Gastroesophageal sphincter (tissue), 4 donors: ENCODE measurements around the gene CATSPERE. TPM values are rescaled to one million over a fixed set of nuclear protein-coding genes. Genes with fewer than 3 reads are reported as not detected.

Experiments used
- ATAC-seq: fragments of 150-250 bp; one replicate; pipeline ENCODE4 v1.9.1; 2016; ENCODE audit warnings: mild to moderate bottlenecking, moderate library complexity
- H3K27ac ChIP-seq, 4 donors: fragments of 200-600 bp; sonication (generic) in 3 of 4; 1 replicate in 3 of 4; 2 replicates in 1 of 4; pipeline ENCODE4 v1.5.1; 2016 to 2019
- H3K27me3 ChIP-seq: fragments of 200-600 bp; sonication (generic); one replicate; pipeline ENCODE4 v1.5.1; 2019
- H3K36me3 ChIP-seq, 2 donors: fragments of 200-600 bp; sonication (generic); one replicate each; pipeline ENCODE4 v1.5.1; 2019; ENCODE audit warnings: control low read depth in 1 of 2
- H3K4me1 ChIP-seq, 3 donors: fragments of 200-600 bp; sonication (generic); 1 replicate in 2 of 3; 2 replicates in 1 of 3; pipeline ENCODE4 v1.5.1; 2016 to 2019; ENCODE audit warnings: control low read depth in 2 of 3
- H3K4me3 ChIP-seq, 2 donors: fragments of 200-600 bp; sonication (generic); one replicate each; pipeline ENCODE4 v1.5.1; 2019; ENCODE audit warnings: mild to moderate bottlenecking in 1 of 2, moderate library complexity in 1 of 2
- H3K9me3 ChIP-seq, 3 donors: fragments of 200-600 bp; sonication (generic); one replicate each; pipeline ENCODE4 v1.5.1; 2017 to 2019; ENCODE audit warnings: control low read depth in 2 of 3
- EP300 ChIP-seq: sonication (generic); formaldehyde crosslinking; IDR thresholded peaks from one replicate; pipeline ENCODE4 v1.6.1; 2017; ENCODE audit warnings: antibody characterized with exemption, mild to moderate bottlenecking
- POLR2A ChIP-seq, 2 donors: fragments of 450-650 bp; IDR thresholded peaks; one replicate each; pipeline ENCODE4 v1.6.1; 2017; ENCODE audit warnings: antibody characterized with exemption in 2 of 2, mild to moderate bottlenecking in 2 of 2, moderate library complexity in 1 of 2
- POLR2AphosphoS5 ChIP-seq: sonication (generic); formaldehyde crosslinking; IDR thresholded peaks from one replicate; pipeline ENCODE4 v1.6.1; 2017; ENCODE audit warnings: antibody characterized with exemption
- WGBS, 2 donors: methylation state at CpG; one replicate each; pipeline ENCODE4 v1.1.5; 2018; ENCODE audit warnings: low coverage in 1 of 2; 5-methylcytosine and 5-hydroxymethylcytosine counted together
- total RNA-seq, 4 donors: library from RNA; depleted of rRNA; stranded (reverse); fragments of >200 nt; gene quantifications; one replicate each; pipeline ENCODE4 v1.1.0, GENCODE V29; 2016
- TF ChIP-seq, protein P1 (sequence below), 4 experiments: fragments of 200-600 bp in 2 of 4; fragments of 450-650 bp in 2 of 4; sonication (generic) in 1 of 4; IDR thresholded peaks; one replicate each; pipeline ENCODE4 v1.5.1; 2017 to 2019; ENCODE audit warnings: antibody characterized with exemption in 4 of 4, mild to moderate bottlenecking in 2 of 4, moderate library complexity in 2 of 4

Gene CATSPERE
- total RNA-seq, 4 donors from 2014 or later: 1.2 to 2.7 (median 2.3) TPM

DNA sequence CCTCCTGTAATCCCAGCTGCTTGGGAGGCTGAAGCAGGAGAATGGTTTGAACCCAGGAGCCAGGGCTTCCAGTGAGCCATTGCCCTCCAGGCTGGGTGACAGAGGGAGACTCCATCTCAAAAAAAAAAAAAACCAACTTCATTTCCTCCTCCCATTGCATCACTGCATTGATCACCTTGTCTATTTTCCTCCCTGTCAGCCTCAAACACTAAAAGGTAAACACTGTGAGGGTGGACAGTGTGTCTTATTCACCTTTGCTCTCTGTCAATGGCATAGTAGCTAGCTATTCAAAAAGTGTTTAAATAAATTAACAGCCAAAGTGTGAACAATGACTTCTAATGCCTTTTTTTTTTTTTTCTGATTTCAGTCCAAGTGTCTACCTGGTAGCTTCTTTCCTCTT, 178.5 kb downstream of the CATSPERE start:
- Histone ChIP-seq H3K27ac (no peak overlapping the region), H3K4me1 (peaks cover 0 to 3% (median 0%) of the 10 kb centered on the region in 3 donors), H3K36me3 (no peaks in the 10 kb centered on the region), H3K27me3 (no peaks in the 10 kb centered on the region), H3K9me3 (no peaks in the 10 kb centered on the region), H3K4me3 (no peak overlapping the region)
- no peak for ATAC-seq
- no peak for TF ChIP-seq EP300
- no peak for TF ChIP-seq POLR2AphosphoS5
- TF ChIP-seq POLR2A (IDR thresholded peaks at IDR 0.05): no peak
- TF ChIP-seq, protein P1, sequence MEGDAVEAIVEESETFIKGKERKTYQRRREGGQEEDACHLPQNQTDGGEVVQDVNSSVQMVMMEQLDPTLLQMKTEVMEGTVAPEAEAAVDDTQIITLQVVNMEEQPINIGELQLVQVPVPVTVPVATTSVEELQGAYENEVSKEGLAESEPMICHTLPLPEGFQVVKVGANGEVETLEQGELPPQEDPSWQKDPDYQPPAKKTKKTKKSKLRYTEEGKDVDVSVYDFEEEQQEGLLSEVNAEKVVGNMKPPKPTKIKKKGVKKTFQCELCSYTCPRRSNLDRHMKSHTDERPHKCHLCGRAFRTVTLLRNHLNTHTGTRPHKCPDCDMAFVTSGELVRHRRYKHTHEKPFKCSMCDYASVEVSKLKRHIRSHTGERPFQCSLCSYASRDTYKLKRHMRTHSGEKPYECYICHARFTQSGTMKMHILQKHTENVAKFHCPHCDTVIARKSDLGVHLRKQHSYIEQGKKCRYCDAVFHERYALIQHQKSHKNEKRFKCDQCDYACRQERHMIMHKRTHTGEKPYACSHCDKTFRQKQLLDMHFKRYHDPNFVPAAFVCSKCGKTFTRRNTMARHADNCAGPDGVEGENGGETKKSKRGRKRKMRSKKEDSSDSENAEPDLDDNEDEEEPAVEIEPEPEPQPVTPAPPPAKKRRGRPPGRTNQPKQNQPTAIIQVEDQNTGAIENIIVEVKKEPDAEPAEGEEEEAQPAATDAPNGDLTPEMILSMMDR (IDR thresholded peaks at IDR 0.05): no peak

DNA sequence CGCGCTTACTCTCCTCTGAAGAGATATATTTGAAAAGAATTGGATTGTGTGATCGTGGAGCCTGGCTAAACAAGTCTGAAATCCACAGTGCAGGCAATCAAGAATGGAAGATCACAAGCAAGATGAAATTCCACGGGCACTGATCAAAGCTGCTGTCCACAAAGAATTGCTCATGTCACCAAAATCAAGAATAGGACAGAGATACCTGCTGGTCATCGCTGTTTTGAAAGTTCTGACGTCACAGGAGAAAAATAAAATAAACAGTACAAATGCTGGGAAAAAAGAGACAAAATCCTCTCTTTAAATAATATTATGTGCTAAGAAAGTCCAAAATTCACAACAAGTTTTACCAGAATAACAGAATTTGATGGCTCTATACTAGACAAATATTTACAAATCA, 179.8 kb downstream of the CATSPERE start:
- Histone ChIP-seq H3K36me3 (no peaks in the 10 kb centered on the region), H3K9me3 (no peaks in the 10 kb centered on the region), H3K27ac (no peak overlapping the region), H3K4me3 (no peak overlapping the region), H3K27me3 (no peaks in the 10 kb centered on the region), H3K4me1 (no peaks in the 10 kb centered on the region)
- ATAC-seq: no peak
- TF ChIP-seq POLR2A (IDR thresholded peaks at IDR 0.05) (no peak), POLR2AphosphoS5 (no peak), EP300 (no peak)
- TF ChIP-seq, protein P1 (IDR thresholded peaks at IDR 0.05): no peak
- WGBS, 2 donors: 92 to 93% methylated on average over 4 to 6 of the region's 6 CpGs

DNA sequence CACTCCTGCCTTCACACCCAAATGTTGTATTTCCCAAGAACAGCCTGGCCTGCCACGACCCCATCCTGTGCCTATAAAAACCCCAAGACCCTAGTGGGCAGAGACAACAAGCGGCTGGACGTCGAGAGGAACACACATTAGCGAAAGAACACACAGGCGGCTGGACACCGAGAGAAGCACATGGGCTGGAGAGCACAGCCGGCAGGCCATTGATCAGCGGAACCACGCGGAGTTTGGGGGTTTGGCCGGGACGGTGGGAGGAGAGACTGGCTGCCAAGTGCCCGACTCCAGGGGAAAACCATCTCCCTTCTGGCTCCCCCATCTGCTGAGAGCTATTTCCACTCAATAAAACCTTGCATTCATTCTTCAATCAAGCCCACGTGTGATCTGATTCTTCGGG, 181.5 kb downstream of the CATSPERE start:
- TF ChIP-seq POLR2AphosphoS5 (no peak), POLR2A (IDR thresholded peaks at IDR 0.05) (no peak), EP300 (no peak)
- TF ChIP-seq, protein P1 (IDR thresholded peaks at IDR 0.05): no peak
- Histone ChIP-seq H3K4me1 (no peaks in the 10 kb centered on the region), H3K27ac (no peak overlapping the region), H3K27me3 (no peaks in the 10 kb centered on the region), H3K9me3 (no peaks in the 10 kb centered on the region), H3K36me3 (no peaks in the 10 kb centered on the region), H3K4me3 (no peak overlapping the region)
- ATAC-seq: no peak
- 75 to 88% methylated on average over 5 of the region's 16 CpGs for WGBS, 2 donors

DNA sequence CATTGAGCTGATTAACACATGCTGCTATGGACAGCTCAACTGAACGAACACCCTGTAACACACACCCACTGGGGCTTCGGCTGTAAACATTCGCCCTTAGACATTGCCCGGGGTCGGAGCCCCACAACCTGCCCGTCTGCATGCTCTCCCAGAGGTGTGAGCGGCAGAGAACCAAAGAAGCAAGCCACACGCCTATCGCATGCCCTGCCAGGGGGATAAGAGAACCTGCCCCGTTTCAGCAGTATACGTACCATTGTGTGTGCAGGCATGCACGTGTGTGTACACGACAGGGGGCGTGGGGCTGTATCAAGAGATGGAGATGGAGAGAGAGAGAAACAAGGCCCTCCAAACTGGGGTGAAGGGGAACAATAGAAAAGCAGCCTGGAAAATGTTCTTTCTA, 181.9 kb downstream of the CATSPERE start:
- ATAC-seq: no peak
- 83% methylated on average over 3 of the region's 14 CpGs; no CpG with 5 or more reads in 1 of the 2 donors for WGBS, 2 donors
- no peak overlapping the region for H3K4me3 ChIP-seq
- no peaks in the 10 kb centered on the region for H3K9me3 ChIP-seq
- TF ChIP-seq, protein P1 (IDR thresholded peaks at IDR 0.05): no peak
- TF ChIP-seq POLR2AphosphoS5: no peak
- TF ChIP-seq EP300: no peak
- no peak for TF ChIP-seq POLR2A (IDR thresholded peaks at IDR 0.05)
- H3K4me1 ChIP-seq: no peaks in the 10 kb centered on the region
- no peaks in the 10 kb centered on the region for H3K27me3 ChIP-seq
- H3K36me3 ChIP-seq: no peaks in the 10 kb centered on the region
- no peak overlapping the region for H3K27ac ChIP-seq

DNA sequence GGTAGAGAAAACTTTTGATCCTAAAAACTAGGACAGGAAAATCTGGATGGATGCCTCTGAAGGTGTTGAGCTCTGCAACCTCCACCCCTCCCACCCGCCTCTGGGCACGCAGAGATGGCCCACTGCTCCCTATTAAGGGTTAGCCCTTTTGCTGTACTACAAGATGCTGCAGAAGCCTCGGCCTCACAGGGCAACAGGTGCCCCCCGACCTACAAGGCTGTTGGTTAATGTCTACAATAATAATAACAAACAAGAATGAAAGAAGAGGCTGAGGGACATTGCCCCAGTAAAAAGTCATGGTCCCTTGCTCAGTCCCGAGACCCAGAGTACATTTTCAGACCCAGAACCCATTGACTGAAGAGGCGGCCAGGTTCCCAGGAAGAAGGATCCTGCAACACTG, 184.3 kb downstream of the CATSPERE start:
- H3K4me3 ChIP-seq: no peak overlapping the region
- TF ChIP-seq EP300 (no peak), POLR2AphosphoS5 (no peak), POLR2A (IDR thresholded peaks at IDR 0.05) (no peak)
- TF ChIP-seq, protein P1 (IDR thresholded peaks at IDR 0.05): no peak
- ATAC-seq: no peak
- 63% methylated on average over 3 of the region's 6 CpGs; no CpG with 5 or more reads in 1 of the 2 donors for WGBS, 2 donors
- no peaks in the 10 kb centered on the region for H3K4me1 ChIP-seq
- H3K27me3 ChIP-seq: no peaks in the 10 kb centered on the region
- no peaks in the 10 kb centered on the region for H3K9me3 ChIP-seq
- no peak overlapping the region for H3K27ac ChIP-seq
- H3K36me3 ChIP-seq: no peaks in the 10 kb centered on the region
